Stimulated activated CD4-positive, alpha-beta T cell treated with anti-CD3 and anti-CD28 coated beads, Interleukin-12 subunit alpha, Interleukin-12 subunit beta, amount 100 ng/mL, for 4 hours (primary cell): Measurements from ENCODE around the gene MAP3K12.
"Not testable (repeated sequence)": the region's sequence is repeated elsewhere in the genome, so short reads cannot be mapped to it uniquely, and the experiment has no call there.

Source experiments
- DNase-seq: peaks from one replicate; pipeline ENCODE4 v3.0.0-alpha.2; 2020

Gene MAP3K12, protein sequence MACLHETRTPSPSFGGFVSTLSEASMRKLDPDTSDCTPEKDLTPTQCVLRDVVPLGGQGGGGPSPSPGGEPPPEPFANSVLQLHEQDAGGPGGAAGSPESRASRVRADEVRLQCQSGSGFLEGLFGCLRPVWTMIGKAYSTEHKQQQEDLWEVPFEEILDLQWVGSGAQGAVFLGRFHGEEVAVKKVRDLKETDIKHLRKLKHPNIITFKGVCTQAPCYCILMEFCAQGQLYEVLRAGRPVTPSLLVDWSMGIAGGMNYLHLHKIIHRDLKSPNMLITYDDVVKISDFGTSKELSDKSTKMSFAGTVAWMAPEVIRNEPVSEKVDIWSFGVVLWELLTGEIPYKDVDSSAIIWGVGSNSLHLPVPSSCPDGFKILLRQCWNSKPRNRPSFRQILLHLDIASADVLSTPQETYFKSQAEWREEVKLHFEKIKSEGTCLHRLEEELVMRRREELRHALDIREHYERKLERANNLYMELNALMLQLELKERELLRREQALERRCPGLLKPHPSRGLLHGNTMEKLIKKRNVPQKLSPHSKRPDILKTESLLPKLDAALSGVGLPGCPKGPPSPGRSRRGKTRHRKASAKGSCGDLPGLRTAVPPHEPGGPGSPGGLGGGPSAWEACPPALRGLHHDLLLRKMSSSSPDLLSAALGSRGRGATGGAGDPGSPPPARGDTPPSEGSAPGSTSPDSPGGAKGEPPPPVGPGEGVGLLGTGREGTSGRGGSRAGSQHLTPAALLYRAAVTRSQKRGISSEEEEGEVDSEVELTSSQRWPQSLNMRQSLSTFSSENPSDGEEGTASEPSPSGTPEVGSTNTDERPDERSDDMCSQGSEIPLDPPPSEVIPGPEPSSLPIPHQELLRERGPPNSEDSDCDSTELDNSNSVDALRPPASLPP

DNA sequence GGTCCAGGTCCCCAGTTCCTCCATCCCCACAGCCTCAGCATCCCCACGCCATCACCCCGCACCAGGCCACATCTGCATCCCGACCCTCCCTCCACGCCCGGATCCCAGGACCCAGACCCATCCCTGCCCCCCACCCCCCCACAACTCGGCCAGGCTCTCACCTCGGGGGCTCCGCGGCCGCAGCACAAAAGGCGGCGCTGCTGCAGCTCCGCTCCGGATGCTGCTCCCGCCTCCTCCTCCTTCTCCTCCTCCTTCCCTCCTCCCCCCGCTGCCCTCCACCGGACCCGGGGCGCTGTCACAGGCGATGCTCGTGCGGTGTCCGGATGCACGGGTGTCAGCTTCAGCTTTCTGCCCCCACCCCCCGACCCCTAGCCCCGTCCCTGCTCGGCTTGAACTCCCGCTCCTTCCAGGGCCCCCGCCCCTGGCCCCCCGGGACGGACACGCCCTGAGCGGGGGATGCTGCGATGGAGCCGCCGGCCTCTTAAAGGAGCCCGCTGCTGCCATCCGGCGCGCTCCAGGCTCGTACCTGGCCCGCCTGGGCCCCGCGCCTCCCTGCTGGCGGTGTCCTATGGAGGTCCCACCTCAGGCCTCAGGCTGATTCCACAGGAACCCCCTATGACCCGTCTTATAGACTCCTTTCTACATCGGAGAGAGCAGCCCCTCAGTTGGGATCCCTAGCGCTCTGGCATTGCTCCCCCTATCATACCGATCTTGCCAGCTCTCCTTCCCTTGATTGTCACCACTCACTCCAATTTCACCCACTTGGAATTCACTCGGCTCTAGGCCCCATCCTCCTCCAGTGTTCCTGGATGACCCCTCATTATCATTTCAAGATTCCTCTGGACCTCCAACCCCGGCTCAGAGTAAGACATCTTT, at the start of gene MAP3K12:
MAP3K12 (minus strand) TSS at position 193 of the 876 bp plus-strand sequence. CDS start 12,067 bp downstream, outside the sequence.
- DNase-seq, result peak; percentile 60

DNA sequence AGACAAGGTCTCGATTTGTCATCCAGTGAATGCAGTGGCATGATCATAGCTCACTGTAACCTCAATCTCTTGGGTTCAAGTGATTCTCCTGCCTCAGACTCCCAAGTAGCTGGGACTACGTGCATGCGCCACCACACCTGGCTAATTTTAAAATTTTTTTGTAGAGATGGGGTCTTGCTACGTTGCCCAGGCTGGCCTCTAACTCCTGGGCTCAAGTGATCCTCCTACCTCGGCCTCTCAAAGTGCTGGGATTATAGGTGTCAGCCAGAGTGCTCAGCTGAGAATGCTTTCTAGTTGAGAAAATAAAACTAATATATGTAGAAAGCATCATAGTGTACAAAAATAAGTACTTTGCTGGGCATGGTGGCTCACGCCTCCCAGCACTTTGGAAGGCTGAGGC, 49.1 kb upstream of the MAP3K12 start:
- DNase-seq, result not testable (repeated sequence)

DNA sequence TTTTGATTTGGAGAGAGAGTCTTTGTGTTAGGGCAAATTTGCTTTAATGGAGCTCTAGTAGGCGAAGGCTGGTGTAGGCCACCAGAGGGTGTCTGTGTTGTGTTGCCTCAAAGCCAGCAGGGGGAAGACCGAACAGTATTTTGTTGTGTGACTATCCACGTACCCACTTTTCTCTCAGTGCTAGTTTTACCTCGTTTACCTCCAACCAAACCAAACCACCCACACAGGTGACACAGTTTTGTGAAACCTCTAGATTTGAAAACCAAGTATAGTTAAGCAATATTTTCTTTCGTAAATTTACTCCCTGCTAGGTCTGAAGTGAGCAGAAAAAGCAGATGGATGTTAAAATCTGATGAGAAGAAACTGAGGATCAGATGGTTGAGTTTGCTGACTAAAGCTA, 44.3 kb upstream of the MAP3K12 start:
- peak; percentile 28 for DNase-seq

DNA sequence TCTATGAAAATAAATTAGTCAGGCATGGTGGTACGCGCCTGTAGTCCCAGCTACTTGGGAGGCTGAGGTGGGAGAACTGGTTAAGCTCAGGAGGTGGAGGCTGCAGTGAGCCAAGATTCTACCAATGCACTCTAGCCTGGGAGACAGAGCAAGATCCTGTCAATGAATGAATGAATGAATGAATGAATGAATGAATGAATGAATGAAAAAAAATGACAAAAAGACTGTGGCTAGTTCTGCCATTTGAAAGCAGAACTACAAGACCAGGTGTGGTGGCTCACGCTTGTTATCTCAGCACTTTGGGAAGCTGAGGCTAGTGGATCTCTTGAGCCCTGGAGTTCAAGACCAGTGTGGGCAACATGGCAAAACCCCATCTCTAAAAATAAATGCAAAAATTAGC, 40.3 kb upstream of the MAP3K12 start:
- no peak for DNase-seq

DNA sequence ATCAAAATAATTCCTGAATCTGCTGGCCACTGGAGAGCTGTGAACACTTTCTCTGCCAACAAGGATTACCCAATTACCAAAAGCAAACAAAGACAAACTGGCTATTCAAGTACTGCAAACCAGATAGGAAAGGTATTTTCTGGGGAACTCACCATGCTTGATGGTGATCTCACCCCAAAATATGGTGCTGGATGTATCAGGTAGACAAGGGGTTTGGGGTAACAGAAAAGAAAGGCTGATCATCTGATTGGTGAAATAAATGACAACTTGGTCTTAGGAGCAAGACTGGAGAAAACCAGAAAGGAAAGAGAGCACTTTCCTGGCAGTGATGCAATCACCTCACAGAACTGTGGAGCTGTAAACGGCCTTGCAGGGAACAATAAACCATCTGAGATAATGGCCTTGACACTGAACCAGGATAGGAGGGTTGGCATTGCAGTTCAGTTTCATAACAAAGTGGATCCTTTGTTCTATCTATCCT, 39.0 kb upstream of the MAP3K12 start:
- no peak for DNase-seq

DNA sequence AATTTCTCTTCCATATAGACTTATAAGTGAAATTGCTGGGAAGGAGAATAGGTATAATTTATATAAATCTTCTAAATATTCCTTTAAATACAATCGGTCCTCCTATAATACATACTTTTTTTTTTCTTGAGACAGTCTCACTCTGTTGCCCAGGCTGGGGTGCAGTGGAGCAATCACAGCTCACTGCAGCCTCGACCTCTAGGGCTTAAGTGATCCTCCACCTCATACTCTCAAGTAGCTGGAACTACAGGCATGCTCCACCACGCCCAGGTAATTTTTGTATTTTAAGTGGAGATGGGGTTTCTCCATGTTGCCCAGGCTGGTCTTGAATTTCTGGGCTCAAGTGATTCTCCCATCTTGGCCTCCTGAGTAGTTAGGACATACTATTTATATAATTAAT, 37.7 kb upstream of the MAP3K12 start:
- DNase-seq, result no peak

DNA sequence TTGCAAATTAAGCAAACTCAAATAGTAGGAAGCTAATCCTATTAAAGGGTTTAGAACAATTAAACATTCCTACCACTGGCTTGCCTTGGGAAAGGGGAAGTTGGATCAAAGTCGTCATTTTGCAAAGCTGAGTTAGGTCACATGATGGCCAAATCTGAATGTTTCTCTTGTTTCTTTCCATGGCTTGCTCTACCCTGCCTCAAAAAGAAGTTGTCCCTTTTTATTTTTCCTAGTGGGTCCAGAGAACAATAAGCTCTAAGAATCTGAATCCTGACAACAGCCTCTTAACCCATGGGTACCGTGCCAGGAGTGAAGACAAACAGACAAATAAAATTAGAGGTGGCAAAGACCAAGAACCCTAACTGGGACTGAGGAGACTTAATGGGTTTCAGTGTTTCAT, 34.2 kb upstream of the MAP3K12 start:
- DNase-seq, result no peak

DNA sequence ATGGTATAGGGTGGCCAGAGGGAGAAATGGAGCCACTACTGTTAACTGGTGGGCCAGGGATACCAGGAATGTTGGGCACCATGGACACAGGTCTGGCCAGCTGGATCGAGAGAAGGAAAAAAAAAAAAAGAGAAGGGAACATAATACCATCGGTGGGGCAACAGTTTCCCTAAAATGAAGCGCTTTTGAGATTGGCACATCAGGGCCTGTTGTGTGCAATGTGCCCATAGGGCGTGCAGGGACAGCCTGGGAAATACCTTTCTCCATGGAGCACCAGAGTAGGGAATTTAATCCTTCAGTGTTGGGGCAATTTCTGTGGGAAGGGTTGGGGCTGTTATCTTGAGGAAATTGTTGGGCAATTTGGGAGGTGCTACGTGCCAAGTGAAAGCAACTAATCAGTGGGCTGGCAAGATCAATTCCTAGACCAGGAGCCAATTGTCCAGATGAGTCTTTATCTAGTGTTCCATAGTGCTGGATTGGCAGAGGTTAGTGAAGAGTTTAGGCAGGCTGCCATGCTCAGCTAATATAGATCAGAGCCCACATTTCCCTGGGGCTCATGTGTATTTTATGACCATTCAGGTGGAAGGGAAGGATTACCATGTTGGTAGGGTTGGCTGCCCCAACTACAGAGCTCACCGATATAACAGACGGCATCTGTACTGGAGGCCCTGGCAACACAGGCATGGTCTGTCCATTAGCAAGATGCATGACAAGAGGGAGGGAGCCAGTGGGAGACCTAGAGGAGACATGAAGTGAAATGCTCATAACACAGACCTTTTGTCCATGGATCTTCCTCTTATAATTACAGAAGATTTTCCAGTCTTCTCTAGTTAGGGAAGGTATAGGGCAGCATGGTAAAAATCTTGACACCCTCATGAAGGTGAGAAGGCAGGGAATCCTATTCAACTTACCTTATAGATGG, 33.5 kb upstream of the MAP3K12 start:
- DNase-seq, result no peak

DNA sequence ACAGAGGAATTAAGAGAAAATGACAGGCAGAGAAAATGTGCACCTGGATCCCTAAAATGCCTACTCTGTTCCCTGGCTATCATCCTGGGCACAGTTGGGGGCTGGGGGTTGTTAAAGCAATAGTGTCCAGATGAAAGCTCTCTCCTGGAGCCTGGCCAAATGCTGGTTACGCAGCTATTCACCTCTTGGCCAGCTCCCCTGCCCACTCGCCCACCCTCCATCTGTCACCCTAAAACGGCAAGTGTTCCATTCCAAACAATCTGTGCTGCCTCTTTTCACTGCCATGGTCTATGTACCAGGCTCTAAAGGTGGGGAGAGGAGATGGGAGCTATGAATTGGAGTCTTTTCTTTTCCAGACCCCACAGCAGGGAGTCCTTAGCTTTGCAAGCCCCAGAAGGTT, 32.8 kb upstream of the MAP3K12 start:
- no peak for DNase-seq

DNA sequence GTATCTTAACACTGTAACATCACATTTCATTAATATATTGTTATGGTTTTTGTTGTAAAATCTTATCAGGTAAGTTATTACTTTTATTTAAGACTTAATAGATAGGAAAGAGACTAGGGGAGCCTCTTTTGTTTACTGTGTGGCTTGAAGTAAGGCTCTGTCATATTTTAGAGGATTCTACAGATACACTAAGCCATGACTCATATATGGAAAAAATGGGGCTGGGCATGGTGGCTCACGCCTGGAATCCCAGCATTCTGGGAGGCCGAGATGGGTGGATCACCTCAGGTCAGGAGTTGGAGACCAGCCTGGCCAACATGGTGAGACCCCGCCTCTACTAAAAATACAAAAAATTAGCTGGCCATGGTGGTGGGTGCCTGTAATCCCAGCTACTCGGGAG, 31.7 kb upstream of the MAP3K12 start:
- no peak for DNase-seq

DNA sequence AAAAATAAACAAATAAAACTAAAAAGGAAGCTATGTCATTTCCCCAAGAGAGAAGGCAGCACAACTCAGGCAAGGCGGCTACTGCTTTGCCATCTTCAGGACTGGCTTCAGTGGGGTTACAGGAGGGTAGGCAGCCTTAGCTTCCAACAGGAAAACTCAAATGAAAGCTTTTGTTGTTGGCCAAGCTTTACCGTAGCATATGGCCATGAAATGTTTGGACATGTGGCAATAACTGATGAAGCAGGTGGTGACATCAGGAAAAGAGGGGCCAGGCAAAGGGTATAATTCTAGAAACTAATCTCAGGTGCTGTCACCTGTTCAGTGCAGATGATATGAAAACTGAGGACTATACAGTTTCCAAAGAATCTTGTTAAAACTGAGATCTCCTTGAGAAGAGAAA, 30.8 kb upstream of the MAP3K12 start:
- DNase-seq, result no peak

DNA sequence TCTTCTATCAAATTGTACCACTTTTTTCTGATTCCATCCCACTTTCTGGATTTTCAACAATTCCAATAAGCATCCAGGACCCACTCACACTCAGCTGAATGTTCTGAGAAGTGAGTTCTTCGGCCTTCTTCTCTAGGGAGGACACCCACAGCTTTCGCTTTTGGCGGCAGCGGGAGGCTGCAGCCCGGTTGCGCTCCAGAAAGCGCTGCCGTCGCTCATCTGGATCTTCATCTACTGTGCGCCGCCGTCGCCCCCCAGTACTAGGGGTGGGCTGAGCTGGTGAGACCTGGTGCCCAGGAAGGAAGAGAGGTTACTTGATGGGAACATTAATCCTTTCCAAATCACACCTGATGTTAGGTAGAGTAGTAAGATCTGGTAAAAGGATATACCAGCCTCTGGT, 25.2 kb upstream of the MAP3K12 start:
- no peak for DNase-seq

DNA sequence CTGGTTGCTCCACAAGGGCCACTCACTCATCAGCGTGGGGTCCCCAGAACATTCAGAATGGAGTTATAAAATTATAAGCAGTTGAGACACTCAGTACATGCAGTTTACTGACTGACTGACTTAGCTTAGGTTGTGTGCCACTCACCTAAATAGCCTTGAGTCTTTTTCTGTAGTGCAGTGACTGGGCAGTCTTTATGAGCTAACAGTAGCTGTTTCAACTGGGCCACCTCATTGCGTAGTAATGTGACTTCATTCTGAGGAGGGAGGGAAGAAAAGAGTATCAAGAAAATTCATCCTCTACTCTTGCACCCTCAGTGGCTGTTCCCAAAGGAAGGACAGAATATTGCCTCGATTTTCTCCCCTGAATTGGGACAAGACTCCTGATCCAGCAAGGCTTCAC, 23.9 kb upstream of the MAP3K12 start:
- no peak for DNase-seq

DNA sequence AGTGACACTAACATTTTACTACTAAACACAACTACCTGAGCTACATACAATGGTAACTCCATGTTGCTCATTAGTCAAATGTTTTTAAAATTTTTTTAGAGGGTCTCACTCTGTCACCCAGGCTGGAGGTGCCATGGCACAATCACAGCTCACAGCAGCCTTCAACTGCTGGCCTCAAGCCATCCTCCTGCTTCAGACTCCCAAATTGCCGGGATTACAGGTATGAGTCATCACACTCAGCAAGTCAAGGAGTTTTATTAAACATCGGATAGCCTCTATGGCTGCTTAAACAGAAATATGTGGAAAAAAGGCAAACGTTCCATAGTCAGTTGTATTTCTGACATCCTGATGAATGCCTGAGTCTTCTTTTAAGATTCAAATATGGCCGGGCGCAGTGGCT, 19.1 kb upstream of the MAP3K12 start:
- no peak for DNase-seq

DNA sequence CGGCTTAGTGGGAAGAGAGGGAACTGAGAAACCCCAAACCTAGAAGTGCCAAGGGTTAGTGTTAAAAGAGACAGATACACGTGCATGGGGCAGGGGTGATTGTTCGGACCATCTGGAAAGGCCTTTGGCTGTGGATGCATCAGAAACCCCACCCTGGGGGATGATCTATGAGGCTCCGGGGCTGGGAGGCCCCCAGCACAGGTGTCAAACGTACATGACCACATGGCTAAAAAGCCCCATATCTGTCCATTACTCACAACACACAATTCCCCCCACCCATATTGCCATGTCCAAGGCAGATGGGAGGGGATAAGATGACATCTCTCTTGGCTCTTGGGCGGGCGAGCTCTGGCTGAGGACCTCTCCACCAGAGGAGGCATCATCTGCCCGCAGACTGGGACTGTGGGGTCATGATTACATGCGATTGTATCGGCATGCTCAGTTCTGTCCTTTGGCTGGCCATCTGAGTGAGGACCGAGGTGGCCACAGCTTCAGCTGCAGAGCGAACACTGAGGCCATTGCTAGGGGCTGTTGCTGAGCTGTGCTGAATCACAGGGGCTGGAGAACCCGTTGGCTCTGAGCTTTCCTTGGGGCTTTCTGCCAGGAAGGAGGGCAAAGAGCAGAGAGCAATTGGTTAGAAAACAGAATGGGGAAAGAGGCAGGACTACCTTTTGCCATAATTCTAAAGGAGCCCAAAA, 17.6 kb upstream of the MAP3K12 start:
- no peak for DNase-seq

DNA sequence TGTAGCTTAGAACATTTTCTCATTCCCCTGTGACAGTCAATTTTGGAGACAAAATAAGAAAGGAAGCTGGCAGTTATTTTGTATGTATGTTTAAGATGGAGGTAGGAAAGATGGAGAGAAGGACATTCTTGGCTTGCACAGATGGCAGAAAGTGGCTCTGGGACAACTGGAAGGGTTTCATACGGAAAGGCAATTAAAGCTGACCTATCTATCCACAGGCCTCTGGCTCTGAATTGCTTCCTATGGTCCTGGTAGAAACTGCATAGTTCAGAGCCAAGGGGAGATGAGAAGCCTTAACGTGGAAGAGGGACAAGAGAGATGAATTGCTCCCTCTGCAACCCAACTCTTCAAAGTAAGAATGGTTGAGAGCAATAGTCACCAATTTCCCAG, 16.0 kb upstream of the MAP3K12 start:
- no peak for DNase-seq

DNA sequence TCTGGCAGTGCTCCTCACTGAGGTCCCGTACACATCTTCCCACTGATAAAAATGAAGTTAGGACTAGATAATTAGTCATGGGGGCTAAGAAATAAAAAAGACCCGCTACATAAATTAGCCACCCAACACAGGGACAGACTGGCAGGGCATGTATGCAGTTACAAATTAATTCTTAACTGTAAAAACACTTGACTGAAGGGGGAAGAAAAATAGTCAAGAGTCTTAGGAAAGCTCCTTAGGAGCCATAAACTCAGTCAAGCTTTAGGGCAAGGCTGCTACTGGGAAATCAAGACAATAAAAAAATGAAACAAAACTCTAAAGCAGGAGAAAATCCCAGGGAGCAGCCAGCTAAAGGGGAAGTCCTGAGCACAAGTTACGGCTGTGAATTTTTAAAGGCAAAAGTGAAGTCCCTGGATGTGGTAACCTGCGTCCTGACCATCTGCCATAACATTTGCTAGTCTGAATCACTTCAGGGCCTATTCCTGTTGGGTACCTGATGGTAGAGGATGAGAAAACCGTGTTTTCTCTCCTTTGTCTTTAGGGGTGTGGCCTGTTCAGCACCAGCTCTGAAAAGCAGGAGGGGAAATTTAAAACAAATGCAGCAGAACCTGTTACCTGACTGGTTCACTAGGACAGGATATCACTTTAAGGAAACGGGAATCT, 15.5 kb upstream of the MAP3K12 start:
- DNase-seq, result no peak

DNA sequence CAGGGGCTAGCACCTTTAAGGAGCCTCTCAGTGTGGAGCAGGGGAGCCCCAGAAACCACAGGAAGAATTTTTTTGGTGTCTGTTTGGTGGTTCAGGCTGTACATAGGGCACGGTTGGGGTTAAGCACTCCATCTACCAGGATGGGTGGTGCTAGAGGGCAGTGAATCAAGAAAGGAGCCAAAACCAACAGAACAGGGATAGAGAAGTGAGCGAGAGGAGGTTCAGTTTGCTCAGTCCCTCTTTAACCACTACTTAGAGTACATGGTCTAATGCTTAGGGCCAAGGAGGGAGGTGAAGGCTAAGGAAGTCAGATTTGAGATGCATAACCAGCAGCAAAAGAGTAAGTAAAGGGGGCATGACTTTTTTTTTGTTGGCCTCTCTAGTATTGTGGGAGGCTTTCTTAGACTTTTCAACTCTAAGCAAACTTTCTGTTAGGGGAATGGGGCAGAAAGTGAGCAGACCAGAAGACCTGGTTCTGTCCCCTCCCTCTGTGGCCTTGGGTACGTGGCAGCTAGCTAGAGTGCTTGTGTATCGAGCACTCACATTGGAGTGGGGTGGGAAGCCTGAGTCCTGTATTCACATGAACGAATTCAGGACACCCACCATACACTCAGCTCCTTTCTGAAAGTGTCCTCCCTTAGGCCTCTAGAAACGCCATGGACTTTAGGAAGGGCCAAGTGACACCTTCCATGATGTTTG, 14.6 kb upstream of the MAP3K12 start:
- DNase-seq, result no peak

DNA sequence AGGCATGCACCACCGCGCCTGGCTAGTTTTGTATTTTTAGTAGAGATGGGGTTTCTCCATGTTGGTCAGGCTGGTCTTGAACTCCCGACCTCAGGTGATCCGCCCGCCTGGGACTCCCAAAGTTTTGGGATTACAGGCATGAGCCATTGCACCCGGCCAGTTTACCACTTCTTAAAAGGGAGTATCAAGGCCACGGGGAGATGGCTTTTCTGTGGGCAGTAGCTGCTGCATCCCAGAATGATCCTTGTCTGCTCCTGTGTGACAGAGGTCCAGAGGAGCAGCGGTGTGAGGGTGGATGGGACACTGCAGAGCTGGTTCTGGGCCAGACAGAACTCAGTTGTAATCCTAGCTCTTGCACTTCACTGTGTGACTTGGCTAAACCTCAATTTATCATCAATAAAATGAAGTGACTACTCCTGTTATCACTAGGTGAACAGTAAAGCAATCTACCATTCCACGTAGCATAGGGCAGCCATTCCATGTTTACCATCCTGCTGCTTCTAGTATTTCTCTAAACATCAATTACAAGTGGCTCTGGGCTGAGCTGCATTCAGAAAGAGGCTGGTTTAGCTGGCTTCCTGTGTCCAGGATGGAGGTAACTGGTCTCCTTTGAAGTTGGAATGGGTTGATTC, 11.0 kb upstream of the MAP3K12 start:
- DNase-seq, result no peak
